Medulla oblongata (tissue), 1 donor: ENCODE data around the gene RHOB.
"Not testable (repeated sequence)": the region's sequence is repeated elsewhere in the genome, so short reads cannot be mapped to it uniquely, and the experiment has no call there.

Experiments
- DNase-seq: peaks from one replicate; pipeline ENCODE4 v3.0.0-alpha.2; 2015; ENCODE audit errors: extremely low spot score

Gene RHOB

DNA sequence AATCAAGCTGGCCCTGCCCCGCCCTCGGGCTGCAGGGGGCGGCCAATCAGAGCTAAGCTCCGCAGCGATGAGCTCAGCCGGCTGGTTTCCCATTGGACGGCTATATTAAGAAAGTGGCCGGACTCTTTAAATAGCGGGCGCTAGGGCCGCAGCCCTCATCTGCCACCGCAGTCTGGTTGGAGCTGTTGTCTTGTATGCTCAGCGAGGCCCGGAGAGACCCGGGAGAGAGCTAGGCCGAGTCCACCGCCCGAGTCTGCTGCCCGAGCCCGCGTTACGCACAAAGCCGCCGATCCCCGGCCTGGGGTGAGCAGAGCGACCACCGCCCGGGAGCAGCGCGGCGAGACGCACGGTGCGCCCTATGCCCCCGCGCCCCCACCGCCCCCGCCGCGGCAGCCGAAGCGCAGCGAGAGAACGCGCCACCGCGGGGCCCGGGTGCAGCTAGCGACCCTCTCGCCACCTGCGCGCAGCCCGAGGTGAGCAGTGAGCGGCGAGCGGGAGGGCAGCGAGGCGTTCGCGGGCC is at the start of gene RHOB:
Gene RHOB, plus strand, starts transcription at position 158 of the 520 bp plus-strand sequence. CDS start 392 bp downstream, outside the sequence.
- peak; percentile 99 for DNase-seq

DNA sequence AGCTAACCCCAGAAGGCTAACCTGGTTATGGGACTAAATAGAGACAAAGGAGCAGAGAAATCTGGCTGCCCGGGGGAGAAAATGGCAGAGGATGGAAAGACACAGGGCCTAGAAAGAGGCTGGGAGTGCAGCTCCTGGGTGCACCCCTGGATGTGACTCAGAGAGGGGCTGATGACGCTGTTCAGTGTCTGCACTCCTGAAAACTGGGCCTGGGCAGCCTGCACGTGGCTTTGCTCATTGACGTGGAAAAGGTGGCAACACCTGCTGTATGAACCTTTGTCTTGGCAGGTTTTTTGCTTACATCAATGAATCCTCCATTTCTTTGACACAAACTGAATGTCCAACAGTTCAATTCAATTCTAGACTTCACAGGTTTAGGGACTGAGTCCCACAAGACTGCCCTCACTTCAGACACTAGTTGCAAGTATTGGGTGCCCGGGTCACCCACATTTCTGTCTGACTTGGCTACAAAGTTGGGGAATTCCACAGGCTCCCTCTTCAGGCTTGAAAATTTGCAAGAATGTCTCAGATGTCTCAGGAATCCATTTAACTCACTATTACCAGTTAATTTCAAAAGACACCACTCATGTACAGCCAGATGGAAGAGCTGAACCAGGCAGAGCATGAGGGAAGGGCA is 48.9 kb upstream of the RHOB start:
- DNase-seq = no peak

DNA sequence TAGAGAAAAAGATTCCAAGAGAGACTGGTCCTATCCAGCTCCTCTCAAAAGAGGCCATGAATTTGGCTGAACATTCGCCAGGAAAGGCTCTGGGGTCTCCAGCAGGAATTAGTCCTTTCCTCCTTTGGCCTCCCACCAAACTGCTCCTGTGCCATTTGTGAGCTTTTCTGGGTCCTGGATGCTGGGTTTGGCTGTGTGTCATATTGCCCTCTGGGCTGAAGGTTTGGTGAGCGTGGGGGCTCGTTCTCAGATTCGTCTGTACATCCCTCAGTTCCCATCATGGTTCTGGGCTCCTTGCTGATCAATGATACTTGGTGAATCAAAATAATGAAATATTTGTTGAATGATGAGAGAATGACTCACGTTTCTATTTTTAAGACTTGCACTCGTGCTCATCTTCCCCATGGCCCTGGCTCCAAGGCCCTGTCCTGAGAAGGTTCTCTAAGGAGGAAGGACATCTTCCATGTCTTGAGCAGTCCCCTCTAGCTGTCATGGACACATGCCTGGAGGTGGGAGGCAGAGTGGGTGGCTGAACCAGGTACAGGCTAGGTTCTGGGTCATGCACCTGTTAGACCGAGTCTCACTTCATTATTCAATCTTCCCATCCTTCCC is 47.8 kb upstream of the RHOB start:
- DNase-seq = no peak

DNA sequence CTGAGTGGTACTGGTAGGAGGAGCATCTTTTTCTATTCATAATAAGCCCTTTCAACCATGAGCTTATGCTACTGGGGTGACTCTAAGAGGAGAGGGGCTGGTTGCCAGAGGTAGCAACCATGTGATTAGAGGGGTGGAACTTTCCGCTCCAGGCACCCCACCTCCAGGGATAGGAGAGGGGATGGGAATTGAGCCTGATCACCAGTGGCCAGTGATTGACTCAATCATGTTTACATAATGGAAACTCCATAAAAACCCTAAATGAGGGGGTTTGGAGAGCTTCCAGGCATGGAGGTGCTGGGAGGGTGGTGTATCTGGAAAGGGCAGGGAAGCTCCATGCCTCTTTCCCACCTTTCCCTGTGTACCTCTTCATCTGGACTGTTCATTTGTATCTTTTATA is 46.6 kb upstream of the RHOB start:
- DNase-seq = no peak

DNA sequence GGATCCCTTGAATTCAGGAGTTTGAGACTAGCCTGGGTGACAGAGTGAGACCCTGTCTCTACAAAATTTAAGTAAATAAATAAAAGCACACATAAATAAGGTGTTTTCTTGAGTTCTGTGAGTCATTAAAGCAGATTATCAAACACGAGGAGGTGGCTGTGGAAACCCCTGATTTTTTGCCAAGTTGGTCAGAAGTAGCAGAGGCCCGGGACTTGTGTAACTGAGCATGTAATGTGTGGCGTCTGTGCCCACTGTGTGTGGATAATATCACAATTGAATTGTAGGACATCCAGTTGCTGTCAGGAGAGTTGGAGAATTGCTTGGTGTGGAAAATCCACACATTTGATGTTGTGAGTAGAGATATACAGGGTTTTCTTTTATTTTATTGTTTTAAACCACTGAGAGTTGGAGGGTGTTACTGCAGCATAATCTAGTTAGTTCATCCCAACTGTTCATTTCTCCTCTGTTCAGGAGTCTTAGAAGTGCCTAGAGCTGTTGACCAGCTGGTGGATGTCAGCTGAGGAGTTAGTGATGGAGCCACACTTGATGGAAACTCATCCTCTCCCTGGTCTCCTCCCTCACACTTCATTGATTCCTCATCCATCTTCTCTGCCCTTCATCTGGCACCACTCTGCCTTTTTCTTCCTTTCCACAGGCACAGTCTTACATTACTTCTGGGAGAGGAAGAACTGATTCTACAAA is 45.9 kb upstream of the RHOB start:
- no peak for DNase-seq

DNA sequence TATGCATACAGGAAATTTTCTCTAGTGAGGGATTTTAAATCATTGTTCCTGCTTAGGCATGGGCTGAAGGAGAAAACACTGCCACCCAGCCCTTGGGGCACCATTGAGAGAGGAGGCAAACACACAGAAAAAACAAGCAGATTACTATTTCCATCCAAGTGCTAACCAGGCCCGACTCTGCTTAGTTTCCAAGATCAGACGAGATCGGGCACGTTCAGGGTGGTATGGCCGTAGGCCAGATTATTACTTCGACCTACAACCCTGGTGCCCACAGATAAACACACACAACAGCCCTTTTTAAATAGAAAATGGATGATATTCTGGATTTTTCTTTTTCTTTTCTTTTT is 45.4 kb upstream of the RHOB start:
- no peak for DNase-seq

DNA sequence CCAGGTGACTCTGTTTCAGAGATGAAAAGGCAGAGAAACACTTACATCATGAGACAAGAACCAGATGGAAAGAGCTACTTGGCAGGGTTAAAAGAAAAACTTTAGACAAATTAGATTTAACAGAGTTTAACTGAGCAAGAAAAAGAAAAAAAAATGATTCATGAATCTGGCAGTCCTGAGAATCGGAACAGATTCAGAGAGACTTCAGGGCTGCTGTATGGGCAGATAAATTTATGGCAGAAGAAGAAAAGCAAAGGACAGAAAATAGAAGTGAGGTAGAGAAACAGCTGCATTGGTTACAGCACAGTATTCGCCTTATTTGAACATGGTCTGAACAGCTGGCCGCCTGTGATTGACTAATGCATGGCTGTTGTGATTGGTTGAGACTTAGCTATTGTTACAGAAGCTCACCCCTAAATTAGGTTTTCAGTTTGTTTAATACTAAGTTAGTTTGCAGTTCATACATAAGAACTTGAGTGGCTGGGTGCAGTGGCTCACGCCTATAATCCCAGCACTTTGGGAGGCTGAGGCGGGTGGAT is 43.0 kb upstream of the RHOB start:
- DNase-seq = no peak

DNA sequence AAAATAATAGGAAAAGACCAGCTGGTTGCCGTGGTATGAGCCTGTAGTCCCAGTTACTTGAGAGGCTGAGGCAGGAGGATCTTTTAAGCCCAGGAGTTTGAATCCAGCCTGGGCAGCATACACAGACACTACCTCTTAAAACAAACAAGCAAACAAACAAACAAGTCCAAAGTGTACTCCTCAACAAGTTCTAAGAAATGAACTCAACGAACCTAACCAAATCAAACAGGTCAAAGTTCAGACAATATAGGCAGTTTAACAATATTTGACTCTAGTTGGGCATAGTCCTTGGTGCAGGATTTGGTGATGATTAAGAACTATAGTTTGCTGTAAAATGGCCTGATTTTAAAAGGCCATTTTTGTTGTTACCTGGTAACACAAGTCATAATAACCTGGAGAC is 41.9 kb upstream of the RHOB start:
- DNase-seq = no peak

DNA sequence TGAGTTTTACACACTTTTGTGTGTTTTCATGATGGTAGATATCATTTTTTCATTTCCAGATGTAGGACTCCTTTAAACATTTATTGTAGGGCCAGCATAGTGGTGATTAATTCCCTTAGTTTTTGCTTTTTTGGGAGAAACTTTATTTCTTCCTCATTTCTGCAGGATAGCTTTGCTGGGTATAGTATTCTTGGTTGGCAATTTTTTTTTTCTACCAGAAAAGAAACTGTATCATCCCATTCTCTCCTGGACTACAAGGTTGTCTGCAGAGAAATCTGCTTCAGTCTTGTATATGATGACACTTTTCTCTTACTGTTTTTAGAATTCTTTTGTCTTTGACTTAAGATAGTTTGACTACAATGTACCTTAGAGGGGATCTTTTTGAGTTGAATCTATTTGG is 37.8 kb upstream of the RHOB start:
- DNase-seq = no peak

DNA sequence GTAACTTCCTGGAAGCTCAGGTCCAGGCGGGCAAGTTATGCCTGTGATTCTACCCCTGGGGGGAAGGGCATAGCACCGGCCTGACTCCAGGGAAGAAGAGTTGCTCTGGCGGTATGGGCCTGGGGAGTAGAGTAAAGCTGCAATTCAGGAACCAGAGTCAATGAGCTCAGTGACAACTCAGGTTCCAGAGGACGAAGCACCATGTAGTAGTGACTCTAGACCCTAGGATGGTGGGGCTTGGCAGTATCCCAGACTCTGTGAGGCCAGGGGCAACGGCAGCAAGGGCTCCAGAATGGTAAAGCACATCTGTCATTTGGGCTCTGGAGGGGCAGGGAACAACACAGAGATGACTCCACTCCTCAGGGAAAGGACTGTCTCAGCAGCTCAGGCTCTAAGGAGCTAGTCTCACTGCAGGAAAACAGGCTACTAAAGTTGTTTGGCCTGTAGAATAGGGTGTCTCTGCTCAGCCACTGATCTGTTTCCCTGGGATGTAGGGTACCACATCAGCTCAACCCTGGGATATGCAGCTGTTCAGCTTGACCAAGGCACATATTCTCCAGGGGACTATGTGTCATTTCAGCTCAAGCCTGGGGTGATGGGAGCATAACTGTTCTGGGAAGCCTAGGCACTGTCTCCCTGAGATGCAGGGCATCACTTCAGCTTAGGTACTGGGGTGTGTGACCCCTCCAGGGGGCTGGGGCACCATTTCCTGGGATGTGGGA is 36.2 kb upstream of the RHOB start:
- DNase-seq = no peak

DNA sequence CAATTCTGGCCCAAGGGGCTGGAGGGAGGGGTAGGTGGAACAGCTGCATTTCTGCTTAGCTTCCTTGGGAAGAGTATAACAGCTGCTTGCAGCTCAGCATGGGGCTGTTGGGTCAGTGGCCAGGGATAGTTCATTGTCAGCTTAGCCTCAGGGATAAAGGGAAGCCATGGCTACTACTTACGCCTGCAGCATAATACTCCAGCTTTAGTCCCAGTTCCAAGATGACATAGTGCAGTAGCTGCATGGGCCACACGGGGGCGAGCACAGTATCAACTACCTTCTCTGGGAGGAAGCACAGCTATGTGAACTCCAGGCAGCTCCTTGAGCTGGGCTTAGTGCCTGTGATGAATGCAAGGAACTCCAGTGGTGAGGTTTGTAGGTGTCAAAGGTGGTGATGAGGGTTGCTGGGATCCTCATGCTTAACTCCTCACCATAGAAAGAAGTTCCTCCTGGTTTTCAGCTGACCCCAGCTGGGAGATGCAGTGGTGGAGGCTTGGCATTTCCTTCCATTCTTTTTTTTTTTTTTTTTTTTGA is 35.4 kb upstream of the RHOB start:
- DNase-seq = peak; percentile 76

DNA sequence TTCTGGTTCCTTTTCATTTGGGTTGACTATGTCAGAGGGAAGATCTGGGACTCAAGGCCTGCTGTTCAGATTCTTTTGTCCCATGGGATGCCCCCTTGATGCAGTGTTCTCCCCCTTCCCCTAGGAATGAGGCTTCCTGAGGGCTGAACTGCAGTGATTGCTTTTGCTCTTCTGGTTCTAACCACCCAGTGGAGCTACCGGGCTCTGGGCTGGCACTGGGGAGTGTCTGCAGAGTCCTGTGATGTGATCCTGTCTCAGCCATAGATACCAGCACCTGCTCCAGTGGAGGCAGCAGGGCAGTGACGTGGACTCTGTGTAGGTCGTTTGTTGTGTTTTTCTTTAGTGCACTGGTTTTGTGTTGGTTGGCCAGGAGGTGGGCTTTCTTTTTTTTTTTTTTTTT is 32.1 kb upstream of the RHOB start:
- DNase-seq = no peak

DNA sequence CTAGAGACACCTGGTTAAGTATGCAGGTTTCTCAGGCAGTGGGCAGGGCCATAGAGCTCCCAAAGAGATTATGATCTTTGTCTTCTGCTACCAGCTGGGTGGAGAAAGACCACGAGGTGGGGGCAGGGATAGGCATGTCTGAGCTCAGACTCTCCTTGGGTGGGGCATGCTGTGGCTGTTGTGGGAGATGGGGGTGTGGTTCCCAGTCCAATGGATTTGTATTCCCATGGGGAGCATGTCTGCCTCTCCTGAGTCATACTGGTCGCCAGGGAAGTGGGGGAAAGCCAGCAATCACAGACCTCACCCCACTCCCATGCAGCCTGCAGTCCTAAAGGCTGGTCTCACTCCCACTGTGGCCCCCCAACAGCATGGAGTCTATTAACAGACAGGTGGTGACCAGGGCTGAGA is 31.4 kb upstream of the RHOB start:
- DNase-seq = no peak

DNA sequence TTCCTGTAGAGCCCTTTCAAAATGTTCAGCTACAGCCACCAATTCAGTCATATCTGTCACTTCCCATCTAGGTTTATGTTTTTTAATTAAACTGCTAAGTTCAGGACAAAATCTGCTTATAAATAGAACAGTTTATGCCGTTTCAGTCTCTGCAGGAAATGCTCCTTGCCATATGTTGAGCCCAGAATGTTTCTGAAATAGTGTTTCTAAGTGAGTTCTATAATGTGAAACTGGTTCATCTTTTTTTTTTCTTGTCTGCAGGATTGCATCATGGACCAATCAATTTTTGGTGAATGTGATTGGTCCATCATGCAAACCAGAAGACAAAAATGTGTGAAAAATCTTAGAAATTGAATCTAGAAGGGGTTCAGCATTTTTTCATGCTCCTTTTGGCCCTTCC is 30.2 kb upstream of the RHOB start:
- no peak for DNase-seq

DNA sequence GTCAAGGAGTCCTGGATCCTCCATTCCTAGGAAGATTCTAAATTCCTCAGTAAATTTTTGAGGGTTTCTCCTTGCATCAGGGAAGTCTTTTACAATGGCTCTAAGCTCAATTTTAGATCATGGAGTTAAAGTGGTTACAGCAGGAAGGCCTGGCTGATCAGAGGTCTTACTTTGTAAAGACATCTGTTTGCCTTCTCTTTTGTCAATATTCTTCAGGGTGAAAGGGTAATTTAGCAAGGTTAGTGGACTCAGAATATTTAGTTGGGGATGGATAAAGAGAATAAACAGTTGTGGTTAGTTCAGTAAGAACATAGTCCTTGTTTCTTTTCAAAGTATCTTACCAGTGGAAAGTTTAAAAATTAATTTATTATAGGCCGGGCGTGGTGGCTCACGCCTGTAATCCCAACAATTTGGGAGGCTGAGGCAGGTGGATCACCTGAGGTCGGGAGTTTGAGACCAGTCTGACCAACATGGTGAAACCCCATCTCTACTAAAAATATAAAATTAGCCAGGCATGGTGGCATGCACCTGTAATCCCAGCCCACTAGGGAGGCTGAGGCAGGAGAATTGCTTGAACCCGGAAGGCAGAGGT is 29.5 kb upstream of the RHOB start:
- DNase-seq = not testable (repeated sequence)

DNA sequence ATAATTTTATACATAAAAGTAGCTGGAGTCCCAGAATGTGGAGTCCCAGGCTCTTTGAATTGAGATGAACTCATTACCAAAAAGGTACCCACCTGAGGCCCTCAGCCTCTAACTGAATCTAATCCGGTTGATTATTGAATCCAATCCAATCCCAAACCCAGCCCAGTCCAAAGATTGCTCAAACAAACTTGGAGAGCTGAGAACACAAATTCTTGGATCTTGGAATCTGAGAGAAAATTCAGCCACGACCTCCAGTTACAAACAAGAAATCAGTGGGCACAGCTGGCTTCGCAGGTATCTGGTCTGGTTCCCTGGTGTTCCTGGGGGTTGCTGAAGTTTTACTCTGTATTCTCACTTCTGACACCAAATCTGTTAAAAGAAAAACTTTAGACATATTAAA is 28.4 kb upstream of the RHOB start:
- DNase-seq = no peak

DNA sequence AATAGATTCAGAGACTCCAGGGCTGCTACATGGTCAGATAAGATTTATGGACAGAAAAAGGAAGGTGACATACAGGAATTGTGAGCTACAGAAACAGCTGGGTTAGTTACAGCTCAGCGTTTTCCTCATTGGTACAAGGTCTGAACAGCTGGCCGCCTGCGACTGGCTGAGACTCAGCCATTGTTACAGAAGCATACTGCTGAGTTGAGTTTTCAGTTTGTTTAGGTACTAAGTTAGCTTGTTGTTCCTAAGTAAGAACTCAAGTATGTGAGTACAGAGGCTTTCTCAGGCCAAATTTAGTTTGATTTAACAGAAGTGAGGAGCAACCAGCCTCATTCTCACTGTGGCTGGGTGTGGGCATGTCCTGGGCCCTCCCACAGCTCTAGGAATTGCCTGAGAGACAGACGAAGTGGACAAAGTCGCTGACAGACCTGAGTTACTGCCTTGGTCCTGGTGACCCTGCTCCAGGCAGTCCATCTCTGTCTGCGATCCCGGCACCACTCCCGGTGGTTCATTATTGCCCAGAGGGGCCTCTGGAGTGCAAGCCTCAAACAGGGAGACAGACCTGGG is 27.8 kb upstream of the RHOB start:
- peak; percentile 41 for DNase-seq

DNA sequence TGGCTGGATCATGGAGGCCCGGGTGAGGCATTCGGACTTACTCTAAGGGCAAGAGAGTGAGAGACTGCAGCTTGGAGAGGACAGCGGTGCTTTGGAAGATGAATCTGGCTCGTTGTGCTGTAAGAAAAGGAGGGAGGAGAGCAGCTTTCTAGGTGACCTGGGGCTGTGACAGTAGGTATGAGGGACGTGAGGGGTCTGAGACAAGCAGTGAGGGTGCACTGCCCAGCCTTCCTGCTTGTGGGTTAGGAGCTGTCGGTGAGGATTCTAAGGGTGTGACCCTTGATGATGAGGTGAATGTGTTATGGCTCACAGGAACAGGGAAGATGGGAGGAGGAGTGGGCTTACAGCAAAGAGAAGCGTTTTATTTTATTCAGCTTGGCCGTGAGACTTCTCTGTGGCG is 27.1 kb upstream of the RHOB start:
- DNase-seq = no peak

DNA sequence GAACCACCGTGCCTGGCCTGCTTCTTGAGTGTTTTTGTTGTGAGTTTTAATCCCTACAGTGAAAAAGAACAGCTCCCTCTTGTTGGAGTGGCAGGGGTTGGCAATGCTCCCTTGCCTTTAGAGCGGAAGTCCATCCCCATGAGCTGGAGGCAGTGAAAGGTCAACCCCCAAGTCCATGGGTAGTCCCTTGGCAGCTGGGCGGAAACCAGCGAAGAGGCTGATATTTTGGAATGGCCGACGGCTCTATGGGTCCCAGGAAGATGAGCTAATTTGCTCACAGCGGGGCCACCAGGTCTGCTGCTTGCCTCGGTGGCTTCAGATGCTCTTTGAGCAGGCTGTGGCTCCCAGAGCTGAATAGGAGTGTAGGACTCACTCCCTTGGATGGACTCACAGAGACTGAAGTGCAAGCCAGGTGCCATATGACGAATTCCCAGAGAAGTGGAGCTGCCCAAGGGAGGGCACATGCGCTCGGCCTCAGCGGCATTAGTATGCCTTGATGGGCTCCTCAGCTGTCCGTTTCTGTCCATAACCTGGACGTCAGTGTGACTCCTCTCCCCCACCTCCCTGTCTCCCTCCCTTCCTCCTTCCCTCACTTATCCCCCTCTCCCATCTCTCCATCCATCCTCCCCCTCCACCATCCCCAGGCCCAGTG is 25.4 kb upstream of the RHOB start:
- no peak for DNase-seq

DNA sequence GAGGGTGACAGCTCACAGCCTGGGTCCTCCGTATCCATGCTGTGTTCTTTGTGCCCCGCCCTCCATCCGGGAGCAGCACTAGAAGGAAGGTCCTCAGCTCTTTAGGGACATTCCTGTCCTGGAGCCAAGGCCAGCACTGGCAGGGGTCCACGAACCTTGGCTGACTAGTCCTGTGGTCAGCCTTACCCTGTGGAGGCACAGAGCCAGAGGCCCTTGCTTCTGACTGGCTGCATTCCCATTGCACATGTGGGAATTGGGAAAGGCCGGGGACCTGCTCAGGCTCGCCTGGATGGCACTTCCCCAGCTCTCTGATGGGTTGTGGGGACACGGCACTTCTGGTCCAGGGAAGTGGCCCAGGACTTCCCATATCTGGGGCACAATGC is 24.9 kb upstream of the RHOB start:
- no peak for DNase-seq
